HEK293T (cell line): ENCODE results near the gene RNF213.

Source experiments
- CTCF ChIA-PET: fragments of 350-600 bp; formaldehyde crosslinking; extraction: SDS; loops from one replicate; lab custom pipeline; 2021; ENCODE audit warnings: antibody characterized with exemption, inconsistent platforms; lab: Yijun Ruan, JAX
- POLR2A ChIA-PET: fragments of 350-600 bp; formaldehyde crosslinking; extraction: SDS; loops from one replicate; lab custom pipeline; 2020; ENCODE audit warnings: antibody characterized with exemption, inconsistent platforms; lab: Yijun Ruan, JAX
- DNase-seq: peaks from one replicate; pipeline ENCODE4 v3.0.0; 2012; ENCODE audit warnings: mixed read lengths; ENCODE audit errors: extremely low spot score
- ARNT ChIP-seq: fragments of 450-650 bp; IDR thresholded peaks from 2 replicates; pipeline ENCODE4 v1.6.1; 2017; ENCODE audit warnings: mild to moderate bottlenecking
- BHLHE40 ChIP-seq: fragments of 450-650 bp; IDR thresholded peaks from 2 replicates; pipeline ENCODE4 v1.6.1; 2016; ENCODE audit warnings: mild to moderate bottlenecking, moderate library complexity, borderline replicate concordance
- CTBP1 ChIP-seq: fragments of 450-650 bp; IDR thresholded peaks from 2 replicates; pipeline ENCODE4 v1.6.1; 2016; ENCODE audit warnings: borderline replicate concordance
- ELF4 ChIP-seq: fragments of 450-650 bp; IDR thresholded peaks from 2 replicates; pipeline ENCODE4 v1.6.1; 2017; ENCODE audit warnings: antibody characterized with exemption
- FOXA1 ChIP-seq: fragments of 450-650 bp; IDR thresholded peaks from 2 replicates; pipeline ENCODE4 v1.6.1; 2016; ENCODE audit warnings: mild to moderate bottlenecking
- FOXK2 ChIP-seq: fragments of 450-650 bp; IDR thresholded peaks from 2 replicates; pipeline ENCODE4 v1.6.1; 2016; ENCODE audit warnings: mild to moderate bottlenecking
- FOXM1 ChIP-seq: fragments of 450-650 bp; IDR thresholded peaks from 2 replicates; pipeline ENCODE4 v1.6.1; 2017; ENCODE audit warnings: mild to moderate bottlenecking, borderline replicate concordance
- HDGF ChIP-seq: fragments of 450-650 bp; IDR thresholded peaks from 2 replicates; pipeline ENCODE4 v1.6.1; 2017; ENCODE audit warnings: antibody characterized with exemption, borderline replicate concordance
- L3MBTL2 ChIP-seq: fragments of 450-650 bp; conservative IDR thresholded peaks from 2 replicates; pipeline ENCODE4 v1.6.1; 2016; ENCODE audit warnings: mild to moderate bottlenecking
- LEF1 ChIP-seq: fragments of 450-650 bp; IDR thresholded peaks from 2 replicates; pipeline ENCODE4 v1.6.1; 2017; ENCODE audit warnings: mild to moderate bottlenecking, borderline replicate concordance
- NFRKB ChIP-seq: fragments of 450-650 bp; IDR thresholded peaks from 2 replicates; pipeline ENCODE4 v1.6.1; 2016; ENCODE audit warnings: mild to moderate bottlenecking, moderate library complexity
- PKNOX1 ChIP-seq: fragments of 450-650 bp; IDR thresholded peaks from 2 replicates; pipeline ENCODE4 v1.6.1; 2016
- SP1 ChIP-seq: fragments of 450-650 bp; IDR thresholded peaks from 2 replicates; pipeline ENCODE4 v1.6.1; 2017
- SUZ12 ChIP-seq: fragments of 450-650 bp; IDR thresholded peaks from 2 replicates; pipeline ENCODE4 v1.6.1; 2016; ENCODE audit warnings: mild to moderate bottlenecking
- TARDBP ChIP-seq: fragments of 450-650 bp; IDR thresholded peaks from 2 replicates; pipeline ENCODE4 v1.6.1; 2016
- ZNF384 ChIP-seq: fragments of 450-650 bp; IDR thresholded peaks from 2 replicates; pipeline ENCODE4 v1.6.1; 2016

The RNF213 gene

GRCh38 chr17:80318166-80318565 is 57.5 kb downstream of the RNF213 start:
- POLR2A ChIA-PET: no interaction called here
- no peak for DNase-seq
- TF ChIP-seq ZNF384 (no peak), FOXM1 (no peak), CTBP1 (no peak), FOXA1 (no peak), BHLHE40 (no peak), SP1 (no peak), PKNOX1 (no peak)
- CTCF ChIA-PET: interaction anchor here (1.3 kb wide), 1 partner anchor 11 kb away, joined by 4 read pairs; no protein-coding TSS in a partner anchor

GRCh38 chr17:80319262-80319998 is 58.8 kb downstream of the RNF213 start:
- POLR2A ChIA-PET: no interaction called here
- no peak for DNase-seq
- no peak for TF ChIP-seq ZNF384
- no peak for TF ChIP-seq HDGF
- TF ChIP-seq NFRKB: no peak
- no peak for TF ChIP-seq ARNT
- TF ChIP-seq SUZ12: no peak
- TF ChIP-seq LEF1: no peak
- TF ChIP-seq SP1: no peak
- no peak for TF ChIP-seq FOXK2
- no peak for TF ChIP-seq FOXA1
- no peak for TF ChIP-seq ELF4
- TF ChIP-seq L3MBTL2: no peak
- TF ChIP-seq FOXM1: no peak
- no peak for TF ChIP-seq TARDBP
- no peak for TF ChIP-seq CTBP1
- TF ChIP-seq BHLHE40: no peak
- CTCF ChIA-PET: interaction anchor here (1.3 kb wide), 1 partner anchor 9 kb away, joined by 4 read pairs; no protein-coding TSS in a partner anchor

GRCh38 chr17:80319999-80320344 is 59.3 kb downstream of the RNF213 start:
- TF ChIP-seq SP1 (no peak), PKNOX1 (no peak), NFRKB (no peak), ARNT (no peak), ZNF384 (no peak), LEF1 (no peak), FOXM1 (no peak), HDGF (no peak), BHLHE40 (no peak)
- CTCF ChIA-PET: no interaction called here
- POLR2A ChIA-PET: no interaction called here
- no peak for DNase-seq

- TF ChIP-seq PKNOX1 (no peak), SP1 (no peak), ARNT (no peak), ZNF384 (no peak), ELF4 (no peak), LEF1 (no peak), L3MBTL2 (no peak), TARDBP (no peak), BHLHE40 (no peak), SUZ12 (no peak)
- no peak for DNase-seq
- CTCF ChIA-PET: no interaction called here
- POLR2A ChIA-PET: no interaction called here
Measured at GRCh38 chr17:80320496-80320895, 59.8 kb downstream of the RNF213 start.

- no peak for DNase-seq
- CTCF ChIA-PET: no interaction called here
- POLR2A ChIA-PET: no interaction called here
- no peak for TF ChIP-seq NFRKB
- no peak for TF ChIP-seq ELF4
- no peak for TF ChIP-seq SUZ12
- TF ChIP-seq FOXM1: no peak
- TF ChIP-seq LEF1: no peak
- TF ChIP-seq FOXA1: no peak
- TF ChIP-seq PKNOX1: no peak
- TF ChIP-seq BHLHE40: no peak
- TF ChIP-seq FOXK2: no peak
- TF ChIP-seq L3MBTL2: no peak
- no peak for TF ChIP-seq ARNT
- TF ChIP-seq SP1: no peak
Measured at GRCh38 chr17:80322864-80323263, 62.2 kb downstream of the RNF213 start.

GRCh38 chr17:80323982-80324381 is 63.3 kb downstream of the RNF213 start:
- no peak for DNase-seq
- ChIA-PET POLR2A (no interaction called here), CTCF (no interaction called here)
- TF ChIP-seq ZNF384 (no peak), CTBP1 (no peak), FOXK2 (no peak), NFRKB (no peak), TARDBP (no peak), ARNT (no peak), L3MBTL2 (no peak), SP1 (no peak)
